Measurements from ENCODE around the gene NIPA2. TPM values are rescaled to one million over a fixed set of nuclear protein-coding genes. Genes with fewer than 3 reads are reported as not detected.
A peak's percentile ranks its signal among the peaks of the same experiment; 100 is the strongest.

NIPA2 gene
- total RNA-seq, 1 experiment from 2014 or later, result 77.9 TPM

DNA sequence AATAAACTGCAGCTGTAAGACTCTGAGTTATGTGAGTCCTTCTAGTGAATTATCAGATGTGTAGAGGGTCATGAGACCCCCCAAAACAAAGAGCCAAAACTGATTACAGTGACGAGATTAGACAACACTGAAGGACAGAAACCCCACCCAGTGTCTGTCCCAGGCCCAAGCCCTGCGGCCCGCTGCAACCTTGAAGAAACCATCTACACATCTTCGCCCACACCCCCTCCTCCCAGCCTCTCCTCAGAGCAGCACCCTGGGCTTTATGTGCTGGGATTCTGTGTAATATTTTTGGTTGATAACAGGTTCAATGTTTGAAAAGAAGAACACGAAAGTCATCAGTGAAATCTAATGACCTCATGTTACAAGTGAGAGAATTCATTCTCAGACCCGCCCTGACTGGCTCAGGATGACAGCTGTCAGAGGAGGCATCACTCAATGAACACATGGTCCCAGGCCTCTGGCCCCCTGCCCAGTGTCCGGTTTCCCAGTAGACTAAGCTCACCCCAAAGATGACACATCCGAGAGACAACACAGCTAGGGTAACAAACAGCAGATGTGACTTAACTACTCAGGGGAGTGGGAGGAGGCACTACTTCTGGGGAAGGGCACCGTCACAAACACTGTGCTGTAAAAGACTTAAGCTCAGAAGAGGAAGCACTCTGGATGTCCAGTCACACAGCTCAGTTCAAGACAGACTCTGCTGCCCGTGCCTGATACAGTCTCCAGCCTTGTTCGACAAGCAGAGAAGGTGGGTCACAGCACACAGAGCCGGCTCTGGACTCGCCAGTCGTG lies 48.9 kb downstream of the NIPA2 start:
- Histone ChIP-seq H3T11ph (ENCODE audit: low read length) (no peak overlapping the region), H3K56ac (ENCODE audit: insufficient read length, low read depth, low read length) (no peak overlapping the region), H2BK15ac (ENCODE audit: low read depth, low read length) (no peak overlapping the region), H4K8ac (replicated peaks; ENCODE audit: insufficient read length, low read depth, low read length) (no peak overlapping the region), H3K23ac (ENCODE audit: insufficient read length, low read depth, low read length) (no peak overlapping the region), H3K79me1 (ENCODE audit: insufficient read depth, low read depth, low read length, poor library complexity, severe bottlenecking) (no peaks in the 10 kb centered on the region), H2AFZ (ENCODE audit: low read length) (no peak overlapping the region), H3K27me3 (ENCODE audit: insufficient read depth, low read length) (no peaks in the 10 kb centered on the region), H4K5ac (ENCODE audit: insufficient read length, low read depth, low read length) (no peak overlapping the region), H3K4me2 (ENCODE audit: insufficient read depth, insufficient read length, low read length) (no peak overlapping the region), H2BK12ac (ENCODE audit: insufficient read length, low read depth, low read length) (no peak overlapping the region), H3K9ac (ENCODE audit: extremely low read depth, insufficient read length, low read length) (no peak overlapping the region), H3K23me2 (ENCODE audit: insufficient read length, low read depth, low read length, poor library complexity, severe bottlenecking) (no peaks in the 10 kb centered on the region), H2AK5ac (ENCODE audit: insufficient read length, low read length) (no peak overlapping the region), H3K27ac (ENCODE audit: insufficient read length, low read depth, low read length) (no peak overlapping the region), H4K20me1 (ENCODE audit: control insufficient read depth, insufficient read depth, insufficient read length) (no peaks in the 10 kb centered on the region), H3K14ac (ENCODE audit: insufficient read depth, low read length) (no peak overlapping the region), H2BK5ac (ENCODE audit: insufficient read length, low read length) (no peak overlapping the region), H3K4me1 (ENCODE audit: insufficient read depth, low read length) (no peaks in the 10 kb centered on the region; the same call in 1 of the 2 replicates), H3K18ac (ENCODE audit: insufficient read length, low read depth, low read length) (no peak overlapping the region), H2BK120ac (ENCODE audit: low read depth, low read length, poor library complexity, severe bottlenecking) (no peak overlapping the region), H2BK20ac (ENCODE audit: low read depth, low read length, poor library complexity, severe bottlenecking) (no peak overlapping the region), H3K79me2 (ENCODE audit: insufficient read depth, low read length) (no peaks in the 10 kb centered on the region), H3K9me3 (ENCODE audit: control insufficient read depth, low read depth, low read length) (no peaks in the 10 kb centered on the region), H3K4ac (ENCODE audit: low read depth, low read length) (no peak overlapping the region), H4K91ac (ENCODE audit: insufficient read length, low read depth, low read length) (no peak overlapping the region)
- H3K4me3 Mint-ChIP-seq, result no peak overlapping the region
- H3K4me1 Mint-ChIP-seq, result peaks cover 4% of the 10 kb centered on the region in 2 experiments
- peak overlapping the region in 1 of 3 experiments; percentile 78; a peak in 2 of 7 replicates for H3K27ac Mint-ChIP-seq
- no peak for DNase-seq
- no peaks in the 10 kb centered on the region for H3K9me3 Mint-ChIP-seq
- H3K36me3 Mint-ChIP-seq (ENCODE audit: insufficient read depth in 1 of 3, low read depth in 3 of 3), result peaks cover 8 to 25% (median 17%) of the 10 kb centered on the region in 3 experiments; a peak in 6 of 7 replicates
- TF ChIP-seq, protein P1, sequence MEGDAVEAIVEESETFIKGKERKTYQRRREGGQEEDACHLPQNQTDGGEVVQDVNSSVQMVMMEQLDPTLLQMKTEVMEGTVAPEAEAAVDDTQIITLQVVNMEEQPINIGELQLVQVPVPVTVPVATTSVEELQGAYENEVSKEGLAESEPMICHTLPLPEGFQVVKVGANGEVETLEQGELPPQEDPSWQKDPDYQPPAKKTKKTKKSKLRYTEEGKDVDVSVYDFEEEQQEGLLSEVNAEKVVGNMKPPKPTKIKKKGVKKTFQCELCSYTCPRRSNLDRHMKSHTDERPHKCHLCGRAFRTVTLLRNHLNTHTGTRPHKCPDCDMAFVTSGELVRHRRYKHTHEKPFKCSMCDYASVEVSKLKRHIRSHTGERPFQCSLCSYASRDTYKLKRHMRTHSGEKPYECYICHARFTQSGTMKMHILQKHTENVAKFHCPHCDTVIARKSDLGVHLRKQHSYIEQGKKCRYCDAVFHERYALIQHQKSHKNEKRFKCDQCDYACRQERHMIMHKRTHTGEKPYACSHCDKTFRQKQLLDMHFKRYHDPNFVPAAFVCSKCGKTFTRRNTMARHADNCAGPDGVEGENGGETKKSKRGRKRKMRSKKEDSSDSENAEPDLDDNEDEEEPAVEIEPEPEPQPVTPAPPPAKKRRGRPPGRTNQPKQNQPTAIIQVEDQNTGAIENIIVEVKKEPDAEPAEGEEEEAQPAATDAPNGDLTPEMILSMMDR (conservative IDR thresholded peaks at IDR 0.05), result no peak
- no peaks in the 10 kb centered on the region for H3K27me3 Mint-ChIP-seq (ENCODE audit: low read depth)
- no CpG with 5 or more reads among the region's 14 CpGs for WGBS (ENCODE audit: extremely low coverage, insufficient read length, low lambda C conversion rate)

Measured in H9 (cell line).